GM20000 (cell line): ENCODE measurements around the gene OLFML3.

Experiments
- DNase-seq: peaks from one replicate; pipeline ENCODE4 v3.0.0; 2012; ENCODE audit warnings: low spot score
- CTCF ChIP-seq: IDR thresholded peaks from 2 replicates; pipeline ENCODE4 v1.5.1; 2012; ENCODE audit warnings: mild to moderate bottlenecking, control low read depth; ENCODE audit errors: extremely low read depth, missing control alignments

Gene OLFML3

GRCh38 chr1:113951719-113952118, 27.6 kb upstream of the OLFML3 start:
- no peak for TF ChIP-seq CTCF
- DNase-seq, result no peak

- no peak for TF ChIP-seq CTCF
- no peak for DNase-seq
These were observed 21.3 kb upstream of the OLFML3 start for GRCh38 chr1:113957984-113958383.

- no peak for DNase-seq
- TF ChIP-seq CTCF, result no peak
These were observed 20.6 kb upstream of the OLFML3 start for GRCh38 chr1:113958691-113959090.

GRCh38 chr1:113963281-113963906, 15.9 kb upstream of the OLFML3 start:
- no peak for TF ChIP-seq CTCF
- DNase-seq, result no peak

- DNase-seq, result no peak
- no peak for TF ChIP-seq CTCF
These were observed 13.4 kb upstream of the OLFML3 start for GRCh38 chr1:113965703-113966412.

- no peak for TF ChIP-seq CTCF
- no peak for DNase-seq
These were observed 6.3 kb upstream of the OLFML3 start for GRCh38 chr1:113972954-113973353.

- no peak for DNase-seq
- no peak for TF ChIP-seq CTCF
These were observed 3.9 kb upstream of the OLFML3 start for GRCh38 chr1:113975211-113975895.
